HepG2 (cell line): ENCODE results near the gene ZSCAN26. TPM values are rescaled to one million over a fixed set of nuclear protein-coding genes. Genes with fewer than 3 reads are reported as not detected.

ENCODE experiments used
- FOXM1 ChIP-seq: sonication (generic); formaldehyde crosslinking; IDR thresholded peaks from 2 replicates; pipeline ENCODE4 v1.5.0; 2020; ENCODE audit warnings: missing genetic modification reagents
- JDP2 ChIP-seq: sonication (generic); formaldehyde crosslinking; IDR thresholded peaks from 2 replicates; pipeline ENCODE4 v1.8.1; 2022; ENCODE audit warnings: missing genetic modification reagents, borderline replicate concordance
- KMT2B ChIP-seq: IDR thresholded peaks from 2 replicates; pipeline ENCODE4 v1.6.1; 2016; ENCODE audit warnings: missing genetic modification reagents, missing compliant biosample characterization
- LBX2 ChIP-seq: sonication (generic); formaldehyde crosslinking; IDR thresholded peaks from 2 replicates; pipeline ENCODE4 v1.5.0; 2020; ENCODE audit warnings: missing genetic modification reagents, mild to moderate bottlenecking, borderline replicate concordance
- MAFF ChIP-seq: IDR thresholded peaks from 2 replicates; pipeline ENCODE4 v1.6.1; 2011; ENCODE audit warnings: low read depth, low read length, improper control_type of control experiment
- NFKB2 ChIP-seq: sonication (generic); formaldehyde crosslinking; IDR thresholded peaks from 2 replicates; pipeline ENCODE4 v1.4.0; 2020; ENCODE audit warnings: missing genetic modification reagents, borderline replicate concordance
- PAF1 ChIP-seq: IDR thresholded peaks from 2 replicates; pipeline ENCODE4 v1.6.1; 2016; ENCODE audit warnings: missing genetic modification reagents, missing compliant biosample characterization
- PHF5A ChIP-seq: IDR thresholded peaks from one replicate; pipeline ENCODE4 v1.6.1; 2018; ENCODE audit warnings: low read depth, missing genetic modification reagents; ENCODE audit not compliant: unreplicated experiment
- PLRG1 ChIP-seq: fragments of 450-650 bp; conservative IDR thresholded peaks from 2 replicates; pipeline ENCODE4 v1.6.1; 2016
- RAD51 ChIP-seq: fragments of 450-650 bp; IDR thresholded peaks from 2 replicates; pipeline ENCODE4 v1.6.1; 2016; ENCODE audit warnings: borderline replicate concordance
- RBM39 ChIP-seq: fragments of 200-400 bp; formaldehyde crosslinking; IDR thresholded peaks from one replicate; pipeline ENCODE4 v1.6.1; 2018; ENCODE audit warnings: antibody characterized with exemption, mild to moderate bottlenecking, low read depth, low read length; ENCODE audit not compliant: poor library complexity, severe bottlenecking
- REPIN1 ChIP-seq: sonication (generic); formaldehyde crosslinking; IDR thresholded peaks from 2 replicates; pipeline ENCODE4 v1.8.0; 2022; ENCODE audit warnings: missing genetic modification reagents, low read depth, mild to moderate bottlenecking, borderline replicate concordance
- TBP ChIP-seq: sonication (generic); formaldehyde crosslinking; IDR thresholded peaks from 2 replicates; pipeline ENCODE4 v1.5.0; 2020; ENCODE audit warnings: missing genetic modification reagents
- THRA ChIP-seq: sonication (generic); formaldehyde crosslinking; IDR thresholded peaks from 2 replicates; pipeline ENCODE4 v1.4.0; 2020; ENCODE audit warnings: missing genetic modification reagents, borderline replicate concordance
- ZBTB25 ChIP-seq: IDR thresholded peaks from 2 replicates; pipeline ENCODE4 v1.6.1; 2018; ENCODE audit warnings: missing genetic modification reagents
- ZBTB43 ChIP-seq: sonication (generic); formaldehyde crosslinking; conservative IDR thresholded peaks from 2 replicates; pipeline ENCODE4 v1.4.0; 2020; ENCODE audit warnings: missing genetic modification reagents
- ZKSCAN8 ChIP-seq: IDR thresholded peaks from 2 replicates; pipeline ENCODE4 v1.6.1; 2016; ENCODE audit warnings: borderline replicate concordance, missing genetic modification reagents, missing compliant biosample characterization
- ZMYM2 ChIP-seq: sonication (generic); formaldehyde crosslinking; IDR thresholded peaks from 2 replicates; pipeline ENCODE4 v1.8.0; 2022; ENCODE audit warnings: mild to moderate bottlenecking, missing genetic modification reagents
- ZNF20 ChIP-seq: sonication (generic); formaldehyde crosslinking; IDR thresholded peaks from 2 replicates; pipeline ENCODE4 v1.4.0; 2020; ENCODE audit warnings: mild to moderate bottlenecking, moderate library complexity, missing genetic modification reagents
- ZNF224 ChIP-seq: sonication (generic); formaldehyde crosslinking; IDR thresholded peaks from 2 replicates; pipeline ENCODE4 v1.5.0; 2020; ENCODE audit warnings: mild to moderate bottlenecking, missing genetic modification reagents
- ZNF33A ChIP-seq: sonication (generic); formaldehyde crosslinking; IDR thresholded peaks from 2 replicates; pipeline ENCODE4 v1.5.1; 2020; ENCODE audit warnings: missing genetic modification reagents, mild to moderate bottlenecking, moderate library complexity, borderline replicate concordance
- ZNF569 ChIP-seq: sonication (generic); formaldehyde crosslinking; IDR thresholded peaks from 2 replicates; pipeline ENCODE4 v1.5.0; 2020; ENCODE audit warnings: mild to moderate bottlenecking, missing genetic modification reagents, moderate library complexity, borderline replicate concordance
- ZNF607 ChIP-seq: sonication (generic); formaldehyde crosslinking; IDR thresholded peaks from 2 replicates; pipeline ENCODE4 v1.5.1; 2020; ENCODE audit warnings: missing genetic modification reagents, mild to moderate bottlenecking, borderline replicate concordance
- ZNF678 ChIP-seq: sonication (generic); formaldehyde crosslinking; IDR thresholded peaks from 2 replicates; pipeline ENCODE4 v1.4.0; 2020; ENCODE audit warnings: mild to moderate bottlenecking, missing genetic modification reagents
- ZNF766 ChIP-seq: sonication (generic); formaldehyde crosslinking; IDR thresholded peaks from 2 replicates; pipeline ENCODE4 v1.5.0; 2020; ENCODE audit warnings: missing genetic modification reagents, borderline replicate concordance
- ZNF776 ChIP-seq: sonication (generic); formaldehyde crosslinking; IDR thresholded peaks from 2 replicates; pipeline ENCODE4 v1.4.0; 2020; ENCODE audit warnings: mild to moderate bottlenecking, missing genetic modification reagents
- polyA plus RNA-seq, 8 experiments: library from polyadenylated mRNA; depleted of rRNA in 3 of 8; stranded (reverse) in 7 of 8; unstranded in 1 of 8; fragments of >200 nt; fragmentation: Illumina TruSeq in 4 of 8; extraction: Trizol in 4 of 8; gene quantifications; 2 replicates each; pipeline versions ENCODE4 v1.2.1 to v1.2.3, GENCODE V29; 2011 to 2016; ENCODE audit warnings: low read depth in 4 of 8, missing spikeins in 1 of 8, mixed read lengths in 1 of 8; ENCODE audit not compliant: insufficient read depth in 1 of 8
- total RNA-seq, 5 experiments: library from RNA; depleted of rRNA; stranded (reverse); fragments of >200 nt; fragmentation: Illumina TruSeq; extraction: Trizol; gene quantifications; 2 replicates each; pipeline ENCODE4 v1.2.3, GENCODE V29; 2016; ENCODE audit warnings: low read depth in 1 of 5

ZSCAN26 gene
- total and polyA plus RNA-seq, 2 of the 13 experiments (the other 11 are each of a cell fraction or from before 2014, with no cell fraction given) = 12.0 to 15.6 TPM

GRCh38 chr6:28266962-28267694 lies at the start of gene ZSCAN26 (continued):
- peak; percentile 71; the same call in 1 of the 2 replicates for TF ChIP-seq ZBTB43
- peak; percentile 95 for TF ChIP-seq RBM39
- TF ChIP-seq LBX2 = 0 out of 2 replicates have a peak, but pooled peaks have one; percentile 42
- 0 out of 2 replicates have a peak, but pooled peaks have one; percentile 57 for TF ChIP-seq ZNF678 (CRISPR knock-in tag)
- TF ChIP-seq ZNF20 = peak; percentile 76; the same call in 1 of the 2 replicates
- no peak for TF ChIP-seq TBP
- peak; percentile 82; the same call in 1 of the 2 replicates for TF ChIP-seq ZKSCAN8 (CRISPR knock-in tag)
- no peak for TF ChIP-seq FOXM1 (CRISPR knock-in tag)
- no peak for TF ChIP-seq JDP2 (CRISPR knock-in tag)
- no peak for TF ChIP-seq PLRG1
- peak; percentile 85 for TF ChIP-seq ZBTB25 (CRISPR knock-in tag)
- no peak for TF ChIP-seq PAF1 (CRISPR knock-in tag)
- no peak for TF ChIP-seq RAD51
- peak; percentile 75 for TF ChIP-seq THRA (CRISPR knock-in tag)
- TF ChIP-seq PHF5A (CRISPR knock-in tag) = no peak
- peak; percentile 98; the same call in 1 of the 2 replicates for TF ChIP-seq NFKB2
- TF ChIP-seq MAFF = 0 out of 2 replicates have a peak, but pooled peaks have one; percentile 16
- TF ChIP-seq ZNF569 (CRISPR knock-in tag) = no peak
- 0 out of 2 replicates have a peak, but pooled peaks have one; percentile 44 for TF ChIP-seq ZMYM2 (CRISPR knock-in tag)
- peak; percentile 89; the same call in 1 of the 2 replicates for TF ChIP-seq ZNF766 (CRISPR knock-in tag)
- TF ChIP-seq REPIN1 (CRISPR knock-in tag) = peak; percentile 80
- peak; percentile 95; the same call in 1 of the 2 replicates for TF ChIP-seq ZNF33A (CRISPR knock-in tag)
- no peak for TF ChIP-seq ZNF224 (CRISPR knock-in tag)
- TF ChIP-seq ZNF776 (CRISPR knock-in tag) = no peak
- TF ChIP-seq ZNF607 (CRISPR knock-in tag) = peak; percentile 88
- TF ChIP-seq KMT2B (CRISPR knock-in tag) = peak; percentile 98
